Activated naive CD4-positive, alpha-beta T cell treated with anti-CD3 and anti-CD28 coated beads, Interleukin-2, amount 50 U/mL, for 16 hours (primary cell): ENCODE measurements around the gene SLC25A4.
"Not testable (repeated sequence)": the region's sequence is repeated elsewhere in the genome, so short reads cannot be mapped to it uniquely, and the experiment has no call there.

ENCODE experiments used
- DNase-seq: peaks from one replicate; pipeline ENCODE4 v3.0.0-alpha.2; 2020

Gene SLC25A4

DNA sequence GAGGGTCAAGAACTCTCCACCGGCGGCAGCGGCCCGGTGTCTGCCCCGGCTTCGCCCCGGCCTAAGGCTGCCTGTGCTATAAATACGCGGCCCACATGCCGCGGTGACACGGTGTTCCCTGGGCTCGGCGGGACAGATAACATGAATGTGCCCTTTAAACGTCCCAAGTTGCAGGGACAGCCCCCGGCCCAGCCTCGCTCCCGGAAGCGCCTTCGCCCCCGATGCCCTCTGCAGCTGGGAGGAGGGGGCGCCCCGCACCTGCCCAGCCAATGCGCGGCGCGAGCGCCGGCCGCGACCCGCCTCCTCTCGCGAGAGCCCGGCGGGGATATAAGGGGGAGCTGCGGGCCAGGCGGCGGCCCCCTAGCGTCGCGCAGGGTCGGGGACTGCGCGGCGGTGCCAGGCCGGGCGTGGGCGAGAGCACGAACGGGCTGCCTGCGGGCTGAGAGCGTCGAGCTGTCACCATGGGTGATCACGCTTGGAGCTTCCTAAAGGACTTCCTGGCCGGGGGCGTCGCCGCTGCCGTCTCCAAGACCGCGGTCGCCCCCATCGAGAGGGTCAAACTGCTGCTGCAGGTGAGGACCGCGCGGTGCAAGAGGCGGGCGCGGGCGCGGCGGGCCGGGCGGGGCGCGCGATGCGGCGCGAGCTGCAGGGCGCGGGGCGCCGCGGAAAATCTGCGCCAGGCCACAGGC, at the start of gene SLC25A4:
SLC25A4 (plus strand) TSS at position 355 of the 689 bp plus-strand sequence; CDS start at position 462, 107 bp downstream.
- DNase-seq, result peak; percentile 86

DNA sequence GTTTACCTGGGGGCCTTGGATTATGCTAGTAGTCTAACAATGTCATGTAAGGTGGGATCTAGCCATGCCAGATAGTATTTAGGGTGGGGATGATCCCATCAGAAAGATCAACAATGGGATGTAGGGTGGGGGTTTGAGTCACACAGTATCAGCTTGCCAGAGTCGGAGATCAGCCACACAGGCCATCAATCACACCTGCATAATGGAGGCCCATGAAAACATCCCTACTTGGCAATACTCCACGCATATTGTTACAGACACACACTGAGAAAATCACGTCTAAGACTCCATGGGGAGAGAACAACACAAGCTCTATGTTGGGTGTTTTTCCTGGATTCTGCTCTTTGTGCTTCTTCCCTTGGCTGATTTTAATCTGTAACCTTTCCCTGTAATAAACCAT, 49.5 kb upstream of the SLC25A4 start:
- DNase-seq, result no peak

DNA sequence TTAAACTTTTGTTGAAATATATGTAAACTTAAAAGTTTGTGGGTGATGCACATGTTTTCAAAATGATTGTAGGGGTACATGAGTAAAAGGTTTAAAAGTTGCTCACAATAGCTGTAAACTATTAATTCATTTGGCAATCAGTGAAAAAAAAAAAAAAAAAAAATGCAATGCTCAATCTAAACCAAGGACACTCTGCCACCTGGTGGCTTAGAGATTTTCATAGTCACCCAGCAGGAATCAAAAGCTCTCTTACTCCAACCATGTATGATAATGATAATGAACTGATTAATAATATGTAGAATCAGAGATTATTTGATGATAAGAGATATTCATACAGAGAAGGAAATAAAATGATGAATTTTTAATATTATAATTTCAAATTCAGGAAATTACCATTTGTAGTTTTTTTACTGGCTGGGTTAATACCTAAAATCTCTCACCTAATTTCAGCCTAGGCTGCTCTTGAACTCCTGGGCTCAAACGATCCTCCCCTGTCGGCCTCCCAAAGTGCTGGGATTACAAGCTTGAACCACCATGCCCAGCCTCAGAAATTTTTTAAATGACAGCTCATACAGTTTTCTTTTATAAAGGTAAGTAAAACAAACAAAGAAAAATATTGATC, 46.9 kb upstream of the SLC25A4 start:
- DNase-seq, result peak; percentile 27

GRCh38 chr4:185098474-185098873, 44.6 kb upstream of the SLC25A4 start:
- no peak for DNase-seq

- no peak for DNase-seq
Observed at GRCh38 chr4:185099024-185099682, 43.9 kb upstream of the SLC25A4 start.

DNA sequence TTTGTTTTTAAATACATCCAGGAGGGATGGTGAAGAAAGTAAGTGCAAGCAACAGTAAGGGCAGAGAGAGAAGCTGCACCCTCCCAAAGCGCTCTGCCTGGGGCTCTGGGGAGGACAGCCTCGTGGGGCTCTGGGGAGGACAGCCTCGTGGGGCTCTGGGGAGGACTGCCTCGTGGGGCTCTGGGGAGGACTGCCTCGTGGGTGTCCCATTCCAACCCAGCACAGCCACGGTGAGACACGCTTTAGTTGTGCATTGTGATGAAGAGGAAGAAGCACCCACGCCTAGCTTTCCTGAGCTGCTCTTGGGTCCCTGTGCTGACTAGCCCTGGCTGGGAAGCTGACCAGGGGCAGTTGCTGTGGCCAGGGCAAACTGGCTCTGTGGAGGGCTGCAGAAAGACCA, 43.1 kb upstream of the SLC25A4 start:
- DNase-seq, result no peak

- no peak for DNase-seq
Observed at GRCh38 chr4:185100423-185100822, 42.6 kb upstream of the SLC25A4 start.

- no peak for DNase-seq
Observed at GRCh38 chr4:185101354-185101890, 41.6 kb upstream of the SLC25A4 start.

GRCh38 chr4:185104733-185105132, 38.3 kb upstream of the SLC25A4 start:
- DNase-seq, result no peak

DNA sequence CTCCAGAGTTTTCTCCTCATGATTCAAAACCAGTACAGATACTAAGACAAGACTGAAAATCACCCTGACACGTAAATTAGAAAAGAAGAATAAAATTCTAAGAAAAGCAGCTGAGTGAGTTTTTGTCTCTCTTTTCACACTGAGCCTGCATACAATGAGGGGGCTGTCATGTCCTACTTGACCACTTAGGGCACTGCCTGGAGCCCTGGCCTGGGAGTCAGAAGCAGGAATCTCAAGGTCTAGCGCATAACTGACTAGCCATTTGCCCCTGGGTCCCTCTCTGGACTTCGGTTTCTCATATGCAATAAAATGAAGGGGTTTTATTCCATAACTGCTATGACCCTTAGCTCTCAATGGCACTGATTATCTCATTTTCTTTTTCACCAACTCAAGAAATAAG, 36.7 kb upstream of the SLC25A4 start:
- no peak for DNase-seq

DNA sequence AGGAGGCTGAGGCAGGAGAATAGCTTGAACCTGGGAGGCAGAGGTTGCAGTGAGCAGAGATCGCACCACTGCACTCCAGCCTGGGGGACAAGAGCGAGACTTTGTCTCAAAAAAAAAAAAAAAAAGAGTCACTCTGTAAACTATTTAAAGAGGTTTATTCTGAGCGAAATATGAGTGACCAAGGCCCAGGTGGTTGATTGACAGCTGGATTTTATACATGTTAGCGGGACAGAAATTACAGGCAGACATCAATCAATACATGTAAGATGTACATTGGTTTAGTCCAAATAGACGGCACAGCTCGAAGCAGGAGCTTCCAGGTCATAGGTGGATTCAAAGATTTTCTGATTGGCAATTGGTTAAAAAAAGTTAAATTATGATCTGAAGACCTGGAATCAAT, 35.5 kb upstream of the SLC25A4 start:
- DNase-seq, result not testable (repeated sequence)

- no peak for DNase-seq
Observed at GRCh38 chr4:185108185-185108584, 34.9 kb upstream of the SLC25A4 start.

- DNase-seq, result no peak
Observed at GRCh38 chr4:185108669-185109068, 34.4 kb upstream of the SLC25A4 start.

DNA sequence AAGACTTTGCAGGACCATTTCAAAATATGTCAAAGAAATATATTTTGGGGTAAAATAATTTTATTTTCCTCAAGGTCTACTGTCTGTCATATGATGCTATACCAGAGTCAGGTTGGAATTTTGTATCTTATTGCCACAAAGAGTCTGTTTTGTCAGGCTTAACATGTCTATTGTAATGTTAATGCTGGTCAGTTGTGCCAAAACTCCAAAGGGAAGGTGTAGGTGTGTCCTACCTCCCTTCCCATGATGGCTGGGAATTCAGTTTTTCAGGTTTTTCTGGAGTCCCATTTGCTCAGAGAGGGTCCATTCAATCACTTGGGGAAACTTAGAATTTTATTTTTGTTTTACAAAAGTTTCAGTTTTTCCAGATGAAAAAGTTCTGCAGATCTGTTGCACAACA, 33.3 kb upstream of the SLC25A4 start:
- DNase-seq, result no peak

DNA sequence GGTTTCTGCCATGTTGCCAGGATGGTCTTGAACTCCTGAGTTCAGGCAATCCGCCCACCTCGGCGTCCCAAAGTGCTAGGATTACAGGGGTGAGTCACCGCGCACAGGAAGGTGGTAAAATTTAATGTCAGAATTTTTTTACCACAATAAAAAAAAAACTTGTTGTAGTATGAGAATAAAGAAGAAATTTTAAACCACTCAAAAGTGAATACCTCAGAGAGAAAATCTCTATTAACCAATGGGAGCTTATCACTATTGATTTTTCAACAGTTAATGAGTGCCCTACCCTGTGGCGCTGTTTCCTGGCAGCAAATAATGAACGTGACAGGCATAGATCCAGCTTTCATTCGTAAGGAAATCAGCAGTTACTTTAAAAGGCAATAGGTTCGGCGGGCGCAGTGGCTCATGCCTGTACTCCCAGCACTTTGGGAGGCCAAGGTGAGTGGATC, 32.7 kb upstream of the SLC25A4 start:
- no peak for DNase-seq

DNA sequence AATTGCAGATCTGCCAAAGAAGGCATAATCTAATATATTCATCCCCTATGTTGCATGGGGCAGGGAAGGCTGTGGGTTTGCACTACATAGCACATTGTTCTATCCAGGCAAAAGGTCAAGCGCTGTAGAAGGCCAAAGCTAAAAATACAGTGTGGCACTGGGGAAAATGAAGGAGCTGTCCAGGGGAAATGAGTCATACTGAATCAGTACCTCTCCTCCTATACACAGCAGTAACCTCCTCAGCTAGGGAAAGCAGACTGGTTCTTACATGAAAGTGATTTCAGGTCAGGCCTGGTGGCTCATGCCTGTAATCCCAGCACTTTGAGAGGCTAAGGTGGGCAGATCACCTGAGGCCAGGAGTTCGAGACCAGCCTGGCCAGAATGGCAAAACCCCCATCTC, 31.0 kb upstream of the SLC25A4 start:
- DNase-seq, result no peak

DNA sequence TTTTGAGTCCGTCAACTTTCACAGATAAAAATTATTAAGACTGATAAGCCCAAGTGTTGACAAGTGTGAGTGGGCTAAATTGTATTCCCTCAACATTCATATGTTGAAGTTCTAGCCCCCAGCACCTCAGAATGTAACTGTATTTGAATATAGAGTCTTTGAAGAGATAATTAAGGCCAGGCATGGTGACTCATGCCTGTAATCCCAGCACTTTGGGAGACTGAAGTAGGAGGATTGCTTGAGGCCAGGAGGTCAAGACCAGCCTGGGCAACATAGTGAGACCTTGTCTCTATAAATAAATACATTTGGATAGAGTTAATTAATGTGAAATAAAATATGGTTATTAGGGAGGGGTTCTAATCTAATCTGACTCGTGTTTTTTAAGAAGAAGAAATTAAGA, 29.7 kb upstream of the SLC25A4 start:
- DNase-seq, result no peak

- no peak for DNase-seq
Observed at GRCh38 chr4:185115827-185116232, 27.2 kb upstream of the SLC25A4 start.

DNA sequence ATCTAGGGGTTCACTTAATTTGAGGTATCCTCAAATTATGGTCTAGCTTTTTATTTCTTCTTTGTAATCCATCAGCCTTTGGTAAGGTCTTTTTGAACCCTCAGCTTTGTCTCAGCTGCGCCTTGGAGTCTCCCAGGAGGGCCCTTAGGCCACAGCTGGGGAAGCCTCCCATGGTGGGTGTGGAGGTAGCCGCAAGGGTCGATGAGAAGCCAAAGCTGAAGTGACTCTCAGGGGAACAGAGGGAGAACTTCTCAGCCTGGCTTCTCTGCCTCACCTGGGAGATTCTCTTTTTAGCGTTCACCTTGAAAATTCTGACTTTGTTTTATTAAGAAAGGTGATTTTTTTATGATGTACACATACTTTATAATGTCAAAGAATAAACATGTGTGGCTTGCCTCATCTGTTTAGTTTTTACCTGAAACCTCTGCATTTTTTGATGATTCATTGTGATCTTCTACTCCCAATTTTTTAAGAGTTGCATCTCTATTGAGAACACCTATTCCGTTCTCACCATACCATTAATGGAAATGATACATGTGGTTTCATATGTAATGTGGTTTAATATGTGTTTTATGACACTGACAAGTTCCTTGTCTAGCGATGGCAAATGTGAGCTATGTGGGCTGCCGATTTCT, 25.6 kb upstream of the SLC25A4 start:
- no peak for DNase-seq

GRCh38 chr4:185118876-185119275, 24.2 kb upstream of the SLC25A4 start:
- no peak for DNase-seq

- DNase-seq, result not testable (repeated sequence)
Observed at GRCh38 chr4:185119467-185119866, 23.6 kb upstream of the SLC25A4 start.

DNA sequence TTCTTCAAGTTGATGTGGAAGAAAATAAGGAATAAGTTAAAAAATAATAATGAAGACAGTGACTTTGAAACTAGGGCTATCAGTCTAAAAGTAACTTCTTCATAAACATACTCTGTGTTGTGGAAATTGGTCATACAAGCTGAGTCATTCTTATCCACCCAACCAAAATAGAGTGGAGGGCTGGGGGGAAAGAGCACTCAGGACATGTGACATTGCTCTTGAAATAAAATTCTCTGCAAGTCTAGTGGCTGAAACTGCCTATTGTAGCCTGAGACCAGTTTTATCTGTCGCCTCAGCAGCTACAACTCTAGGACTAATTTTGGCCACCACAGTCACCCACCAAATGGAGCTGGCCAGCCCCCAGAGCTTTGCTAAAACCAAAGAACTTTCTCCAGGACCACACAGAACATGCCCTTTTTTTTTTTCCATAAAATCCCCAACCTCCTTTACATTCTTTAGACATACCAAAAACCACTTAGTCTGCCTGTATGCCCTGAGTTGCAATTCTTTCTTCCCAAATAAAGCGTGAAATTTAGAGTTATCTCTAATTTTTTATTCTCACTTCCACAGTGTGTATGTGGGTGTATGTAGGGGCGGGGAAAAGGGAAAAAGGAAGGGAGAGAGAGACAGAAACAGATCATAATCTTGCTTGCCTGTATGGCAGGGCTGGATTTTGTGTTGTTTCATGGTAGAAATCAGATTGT, 23.0 kb upstream of the SLC25A4 start:
- no peak for DNase-seq

- DNase-seq, result no peak
Observed at GRCh38 chr4:185120631-185120946, 22.5 kb upstream of the SLC25A4 start.
